Fibroblast of the aortic adventitia (primary cell): Measurements from ENCODE around the gene PM20D1. TPM values are rescaled to one million over a fixed set of nuclear protein-coding genes. Genes with fewer than 3 reads are reported as not detected.

Experiments used
- DNase-seq: peaks from one replicate; pipeline ENCODE4 v3.0.0-alpha.2; 2010; ENCODE audit warnings: low read depth
- H3K4me3 ChIP-seq: 2 replicates; pipeline ENCODE4 v1.5.1; 2011; ENCODE audit warnings: low read depth, mild to moderate bottlenecking, control low read depth, low read length, moderate library complexity
- total RNA-seq: library from RNA; depleted of rRNA; stranded (reverse); fragments of >200 nt; gene quantifications from 2 replicates; pipeline ENCODE4 v1.2.3, GENCODE V29; 2012; ENCODE audit warnings: low replicate concordance
- TF ChIP-seq, protein P1 (sequence below): IDR thresholded peaks from 2 replicates; pipeline ENCODE4 v1.5.1; 2011; ENCODE audit warnings: mild to moderate bottlenecking, low read length, control low read depth, inconsistent platforms; ENCODE audit not compliant: insufficient read depth

Gene PM20D1
- total RNA-seq, 1 donor, result not detected

- DNase-seq, result no peak
- H3K4me3 ChIP-seq, result no peak overlapping the region
- TF ChIP-seq, protein P1, sequence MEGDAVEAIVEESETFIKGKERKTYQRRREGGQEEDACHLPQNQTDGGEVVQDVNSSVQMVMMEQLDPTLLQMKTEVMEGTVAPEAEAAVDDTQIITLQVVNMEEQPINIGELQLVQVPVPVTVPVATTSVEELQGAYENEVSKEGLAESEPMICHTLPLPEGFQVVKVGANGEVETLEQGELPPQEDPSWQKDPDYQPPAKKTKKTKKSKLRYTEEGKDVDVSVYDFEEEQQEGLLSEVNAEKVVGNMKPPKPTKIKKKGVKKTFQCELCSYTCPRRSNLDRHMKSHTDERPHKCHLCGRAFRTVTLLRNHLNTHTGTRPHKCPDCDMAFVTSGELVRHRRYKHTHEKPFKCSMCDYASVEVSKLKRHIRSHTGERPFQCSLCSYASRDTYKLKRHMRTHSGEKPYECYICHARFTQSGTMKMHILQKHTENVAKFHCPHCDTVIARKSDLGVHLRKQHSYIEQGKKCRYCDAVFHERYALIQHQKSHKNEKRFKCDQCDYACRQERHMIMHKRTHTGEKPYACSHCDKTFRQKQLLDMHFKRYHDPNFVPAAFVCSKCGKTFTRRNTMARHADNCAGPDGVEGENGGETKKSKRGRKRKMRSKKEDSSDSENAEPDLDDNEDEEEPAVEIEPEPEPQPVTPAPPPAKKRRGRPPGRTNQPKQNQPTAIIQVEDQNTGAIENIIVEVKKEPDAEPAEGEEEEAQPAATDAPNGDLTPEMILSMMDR, result no peak
These were observed 45.9 kb downstream of the PM20D1 start for GRCh38 chr1:205803986-205804385.

- TF ChIP-seq, protein P1, result no peak
- no peak for DNase-seq
- no peak overlapping the region for H3K4me3 ChIP-seq
These were observed 47.9 kb downstream of the PM20D1 start for GRCh38 chr1:205802060-205802459.

DNA sequence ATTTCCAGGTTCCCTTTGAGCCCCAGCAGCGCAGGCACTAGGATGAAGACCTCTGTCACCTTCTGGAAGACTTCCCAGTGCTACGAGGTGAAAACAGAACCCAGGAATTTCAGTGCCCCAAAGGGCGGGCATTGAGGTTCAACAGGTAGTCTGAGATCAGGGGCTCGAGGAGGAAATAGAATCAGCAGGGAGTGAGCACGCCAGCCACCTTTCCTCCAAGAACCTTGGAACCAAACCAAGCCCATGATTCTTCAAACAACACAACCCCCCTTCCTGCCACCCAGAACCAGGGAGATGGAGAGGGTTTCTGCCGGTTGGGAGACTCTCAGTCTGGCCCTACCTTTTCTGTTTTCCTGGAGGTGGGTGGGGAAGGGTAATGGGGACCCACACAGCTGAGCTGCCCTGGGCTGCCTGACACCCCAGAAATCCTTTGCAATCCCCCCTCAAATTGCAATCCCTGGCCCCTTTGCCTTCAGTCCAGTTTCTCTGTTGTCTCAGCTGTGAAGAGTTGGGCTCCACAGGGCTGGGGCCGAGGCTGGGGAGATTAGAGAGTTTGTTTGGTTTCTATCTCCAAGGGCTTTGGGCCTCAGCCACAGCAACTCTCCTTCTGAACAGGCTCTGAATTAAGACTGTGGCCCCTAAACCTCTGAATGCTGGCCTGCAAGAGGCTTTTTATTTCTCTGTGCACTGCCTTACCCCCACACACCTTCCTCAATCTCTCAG is 48.8 kb downstream of the PM20D1 start:
- no peak for DNase-seq
- TF ChIP-seq, protein P1, result no peak
- no peak overlapping the region for H3K4me3 ChIP-seq

- DNase-seq, result no peak
- TF ChIP-seq, protein P1, result no peak
- H3K4me3 ChIP-seq, result no peak overlapping the region
These were observed 49.5 kb downstream of the PM20D1 start for GRCh38 chr1:205800427-205800826.

- H3K4me3 ChIP-seq, result no peak overlapping the region
- TF ChIP-seq, protein P1, result no peak
- no peak for DNase-seq
These were observed 51.4 kb downstream of the PM20D1 start for GRCh38 chr1:205798577-205798976.

DNA sequence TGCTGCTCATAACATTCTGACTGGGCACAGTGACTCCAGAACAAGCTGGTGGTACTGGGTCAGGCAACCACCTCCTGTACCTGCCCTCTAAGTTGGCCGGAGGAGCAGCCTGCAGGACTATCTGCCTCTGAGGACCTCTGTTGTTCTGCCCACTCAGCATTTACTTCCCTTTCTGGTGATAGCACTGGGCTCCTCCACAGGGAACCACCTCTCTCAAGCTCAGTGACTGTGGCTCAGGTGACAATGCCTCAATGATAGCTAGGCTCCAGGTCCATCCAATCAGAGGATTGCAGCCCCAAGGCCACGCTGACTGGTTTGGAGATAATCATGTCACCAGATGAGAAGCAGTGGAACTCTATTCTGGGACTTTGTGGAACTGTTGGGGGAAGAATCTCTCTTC is 52.8 kb downstream of the PM20D1 start:
- TF ChIP-seq, protein P1, result no peak
- no peak overlapping the region for H3K4me3 ChIP-seq
- DNase-seq, result no peak
